GM18511 (cell line): Measurements from ENCODE around the gene GOLGA6A.

ENCODE experiments used
- ATAC-seq: cut with Tn5 transposase; IDR thresholded peaks from one replicate; pipeline ENCODE4 v1.9.1; 2021; ENCODE audit warnings: mild to moderate bottlenecking, moderate library complexity; ENCODE audit not compliant: unreplicated experiment

GOLGA6A gene

DNA sequence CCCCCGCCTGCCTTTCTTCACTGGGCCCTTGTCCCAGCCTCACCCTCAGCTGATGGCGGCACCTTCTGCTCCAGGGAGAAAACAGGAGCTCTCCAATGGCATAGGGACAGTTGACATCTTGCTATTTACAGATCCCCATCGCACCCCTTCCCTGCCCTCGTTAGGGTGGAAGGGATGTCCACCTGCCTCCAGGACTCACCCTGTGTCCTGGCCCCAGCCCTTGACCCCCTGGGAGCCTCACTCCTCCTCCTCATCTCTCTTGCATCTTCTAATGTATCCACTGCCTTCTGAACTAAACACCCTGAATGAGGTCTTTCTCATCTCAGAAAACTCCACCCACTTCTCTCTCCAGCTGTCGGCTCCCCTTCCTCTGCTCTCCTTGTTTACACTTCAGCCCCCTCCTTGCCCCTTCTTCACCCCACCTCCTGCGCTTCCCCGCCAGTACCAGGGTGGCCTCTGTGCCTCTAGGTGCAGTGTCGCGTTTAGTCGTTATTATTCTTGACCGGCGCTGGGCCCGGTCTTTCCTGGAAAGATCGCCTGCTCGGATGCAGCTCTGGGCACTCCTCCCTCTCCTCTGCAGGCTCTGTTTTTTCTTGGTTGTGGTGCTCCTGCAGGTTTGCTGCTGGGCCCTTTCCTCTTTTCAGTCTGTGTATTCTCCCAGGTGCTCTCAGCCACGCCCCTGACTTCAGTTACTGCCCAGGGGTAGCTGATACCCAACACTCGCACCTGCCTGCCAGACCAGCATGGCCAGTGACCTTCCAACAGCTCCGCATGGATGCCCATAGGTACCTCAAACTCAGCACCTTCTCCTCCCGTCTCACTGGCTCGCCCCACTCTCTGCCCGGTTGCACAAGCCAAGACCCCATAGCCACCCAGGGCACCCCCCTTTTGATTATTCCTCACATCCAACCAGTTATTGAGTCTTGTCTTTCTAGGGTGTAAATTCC, 44.9 kb downstream of the GOLGA6A start:
- ATAC-seq, result no peak

- ATAC-seq, result no peak
Measured at GRCh38 chr15:74036271-74037170, 45.8 kb downstream of the GOLGA6A start.

DNA sequence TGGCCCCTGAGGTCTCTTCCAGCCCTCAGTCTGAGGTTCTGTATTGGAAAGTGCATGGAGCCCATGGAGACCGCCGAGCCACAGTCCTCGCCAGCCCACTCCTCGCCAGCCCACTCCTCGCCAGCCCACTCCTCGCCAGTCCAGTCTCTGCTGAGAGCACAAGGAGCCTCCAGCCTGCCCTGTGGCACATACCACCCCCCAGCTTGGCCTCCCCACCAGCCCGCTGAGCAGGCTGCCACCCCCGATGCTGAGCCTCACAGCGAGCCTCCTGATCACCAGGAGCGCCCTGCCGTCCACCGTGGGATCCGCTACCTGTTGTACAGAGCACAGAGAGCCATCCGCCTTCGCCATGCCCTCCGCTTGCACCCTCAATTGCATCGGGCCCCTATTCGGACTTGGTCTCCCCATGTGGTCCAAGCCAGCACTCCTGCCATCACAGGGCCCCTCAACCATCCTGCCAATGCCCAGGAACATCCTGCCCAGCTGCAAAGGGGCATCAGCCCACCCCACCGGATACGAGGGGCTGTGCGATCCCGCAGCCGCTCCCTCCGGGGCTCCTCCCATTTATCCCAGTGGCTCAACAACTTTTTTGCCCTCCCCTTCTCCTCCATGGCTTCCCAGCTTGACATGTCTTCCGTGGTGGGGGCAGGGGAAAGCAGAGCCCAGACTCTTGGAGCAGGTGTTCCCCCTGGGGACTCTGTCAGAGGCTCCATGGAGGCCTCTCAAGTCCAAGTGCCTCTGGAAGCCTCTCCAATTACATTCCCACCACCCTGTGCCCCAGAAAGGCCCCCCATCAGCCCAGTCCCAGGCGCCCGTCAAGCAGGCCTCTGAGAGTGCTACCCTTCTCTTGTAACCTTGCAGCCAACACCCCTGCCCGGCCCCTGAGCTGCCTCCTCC, 47.0 kb downstream of the GOLGA6A start:
- no peak for ATAC-seq

GRCh38 chr15:74034206-74034755, 48.1 kb downstream of the GOLGA6A start:
- ATAC-seq, result no peak

DNA sequence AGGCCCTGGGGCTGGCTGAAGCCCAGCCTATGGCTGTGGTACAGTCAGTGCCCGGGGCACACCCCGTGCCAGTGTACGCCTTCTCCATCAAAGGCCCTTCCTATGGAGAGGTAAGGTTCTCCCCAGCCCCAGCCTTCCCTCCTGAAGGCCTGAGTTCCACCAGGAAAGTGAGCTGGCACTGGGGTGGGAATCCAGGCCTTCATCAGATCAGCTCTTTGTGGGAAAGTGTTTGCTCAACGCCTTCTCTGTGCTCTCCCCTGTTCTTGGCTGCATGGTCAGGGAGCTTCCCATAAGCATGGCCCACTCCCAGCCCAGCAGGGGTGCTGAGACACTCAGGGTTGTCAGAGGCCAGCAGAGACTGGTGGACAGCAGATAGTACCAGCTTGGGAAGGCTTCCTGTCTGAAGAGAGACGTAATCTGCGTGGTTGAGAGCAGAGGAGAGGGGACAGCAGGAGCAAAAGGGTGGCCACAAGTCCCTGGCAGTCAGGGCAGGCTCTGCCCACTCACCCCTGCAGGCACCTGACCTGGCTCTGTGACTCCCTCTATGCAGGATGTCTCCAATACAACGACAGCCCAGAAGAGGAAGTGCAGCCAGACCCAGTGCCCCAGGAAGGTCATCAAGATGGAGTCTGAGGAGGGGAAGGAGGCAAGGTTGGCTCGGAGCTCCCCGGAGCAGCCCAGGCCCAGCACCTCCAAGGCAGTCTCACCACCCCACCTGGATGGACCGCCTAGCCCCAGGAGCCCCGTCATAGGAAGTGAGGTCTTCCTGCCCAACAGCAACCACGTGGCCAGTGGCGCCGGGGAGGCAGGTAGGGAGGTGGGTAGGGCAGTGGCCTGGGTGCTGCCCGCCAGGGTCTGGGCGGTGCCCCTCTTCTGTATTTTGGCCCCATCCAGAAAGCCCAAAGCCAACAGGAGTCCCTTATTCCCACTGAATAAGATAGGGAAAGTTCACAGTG, 49.5 kb downstream of the GOLGA6A start:
- ATAC-seq, result no peak

DNA sequence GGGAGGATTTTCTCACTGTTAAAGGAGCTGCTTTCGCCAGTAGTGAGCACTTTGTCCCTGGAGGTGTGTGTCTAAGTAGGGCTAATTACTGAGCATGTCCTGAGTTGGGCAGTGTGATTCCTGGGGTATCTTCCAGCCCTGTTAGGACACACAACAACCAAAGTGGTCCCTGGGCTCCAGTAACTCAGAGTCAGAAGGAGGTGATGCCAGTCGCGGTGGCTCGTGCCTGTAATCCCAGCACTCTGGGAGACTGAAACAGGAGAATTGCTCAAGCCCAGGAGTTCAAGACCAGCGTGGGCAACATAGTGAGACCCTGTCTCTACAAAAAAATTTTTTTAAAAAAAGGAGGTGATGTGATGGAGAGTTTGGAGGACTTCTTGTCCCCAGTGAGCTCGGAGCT, 50.3 kb downstream of the GOLGA6A start:
- no peak for ATAC-seq

GRCh38 chr15:74028646-74029045, 53.7 kb downstream of the GOLGA6A start:
- no peak for ATAC-seq

- no peak for ATAC-seq
Measured at GRCh38 chr15:74027688-74028087, 54.7 kb downstream of the GOLGA6A start.

GRCh38 chr15:74025436-74025835, 56.9 kb downstream of the GOLGA6A start:
- ATAC-seq, result no peak

DNA sequence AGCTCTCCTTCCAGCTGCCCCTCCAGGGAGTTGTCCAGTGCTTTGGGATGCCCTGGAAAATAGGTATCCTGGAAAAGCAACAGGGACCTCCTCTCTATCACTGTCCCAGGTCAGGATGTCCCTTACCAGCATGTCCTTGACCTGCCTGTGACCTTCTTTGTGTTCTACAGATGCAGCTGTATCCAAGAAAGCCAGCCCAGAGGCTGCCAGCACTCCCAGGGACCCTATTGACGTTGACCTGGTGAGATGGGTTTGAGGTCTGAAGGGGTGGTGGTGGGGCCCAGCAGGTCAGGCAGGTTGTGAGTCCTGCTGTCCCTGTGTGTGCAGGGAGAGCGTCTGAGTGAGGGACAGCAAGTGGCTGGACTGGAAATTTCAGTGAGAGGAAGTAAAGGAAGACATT, 57.7 kb downstream of the GOLGA6A start:
- no peak for ATAC-seq

GRCh38 chr15:74022706-74023470, 59.5 kb downstream of the GOLGA6A start:
- no peak for ATAC-seq
